GM12878 (cell line): ENCODE measurements around the gene RALGDS.

Experiments used
- ATF2 ChIP-seq: IDR thresholded peaks from 2 replicates; pipeline ENCODE4 v1.6.1; 2012; ENCODE audit warnings: low read length, inconsistent platforms
- HDAC2 ChIP-seq: fragments of 200-600 bp; sonication (generic); IDR thresholded peaks from 2 replicates; pipeline ENCODE4 v1.6.1; 2017
- NFYB ChIP-seq: IDR thresholded peaks from 2 replicates; pipeline ENCODE4 v1.6.1; 2011; ENCODE audit warnings: low read depth, mild to moderate bottlenecking, low read length, improper control_type of control experiment, moderate library complexity; ENCODE audit not compliant: insufficient read depth
- TBL1XR1 ChIP-seq: IDR thresholded peaks from 2 replicates; pipeline ENCODE4 v1.6.1; 2012; ENCODE audit warnings: low read depth, low read length, improper control_type of control experiment
- TCF12 ChIP-seq: IDR thresholded peaks from 2 replicates; pipeline ENCODE4 v1.6.1; 2011; ENCODE audit warnings: low read depth, mild to moderate bottlenecking, low read length
- TF ChIP-seq, protein P1 (sequence below): IDR thresholded peaks from 2 replicates; pipeline ENCODE4 v1.6.1; 2012; ENCODE audit warnings: mild to moderate bottlenecking, low read depth, low read length

GRCh38 chr9:133103987-133104505, 17.0 kb downstream of the RALGDS start:
- no peak for TF ChIP-seq ATF2
- TF ChIP-seq, protein P1, sequence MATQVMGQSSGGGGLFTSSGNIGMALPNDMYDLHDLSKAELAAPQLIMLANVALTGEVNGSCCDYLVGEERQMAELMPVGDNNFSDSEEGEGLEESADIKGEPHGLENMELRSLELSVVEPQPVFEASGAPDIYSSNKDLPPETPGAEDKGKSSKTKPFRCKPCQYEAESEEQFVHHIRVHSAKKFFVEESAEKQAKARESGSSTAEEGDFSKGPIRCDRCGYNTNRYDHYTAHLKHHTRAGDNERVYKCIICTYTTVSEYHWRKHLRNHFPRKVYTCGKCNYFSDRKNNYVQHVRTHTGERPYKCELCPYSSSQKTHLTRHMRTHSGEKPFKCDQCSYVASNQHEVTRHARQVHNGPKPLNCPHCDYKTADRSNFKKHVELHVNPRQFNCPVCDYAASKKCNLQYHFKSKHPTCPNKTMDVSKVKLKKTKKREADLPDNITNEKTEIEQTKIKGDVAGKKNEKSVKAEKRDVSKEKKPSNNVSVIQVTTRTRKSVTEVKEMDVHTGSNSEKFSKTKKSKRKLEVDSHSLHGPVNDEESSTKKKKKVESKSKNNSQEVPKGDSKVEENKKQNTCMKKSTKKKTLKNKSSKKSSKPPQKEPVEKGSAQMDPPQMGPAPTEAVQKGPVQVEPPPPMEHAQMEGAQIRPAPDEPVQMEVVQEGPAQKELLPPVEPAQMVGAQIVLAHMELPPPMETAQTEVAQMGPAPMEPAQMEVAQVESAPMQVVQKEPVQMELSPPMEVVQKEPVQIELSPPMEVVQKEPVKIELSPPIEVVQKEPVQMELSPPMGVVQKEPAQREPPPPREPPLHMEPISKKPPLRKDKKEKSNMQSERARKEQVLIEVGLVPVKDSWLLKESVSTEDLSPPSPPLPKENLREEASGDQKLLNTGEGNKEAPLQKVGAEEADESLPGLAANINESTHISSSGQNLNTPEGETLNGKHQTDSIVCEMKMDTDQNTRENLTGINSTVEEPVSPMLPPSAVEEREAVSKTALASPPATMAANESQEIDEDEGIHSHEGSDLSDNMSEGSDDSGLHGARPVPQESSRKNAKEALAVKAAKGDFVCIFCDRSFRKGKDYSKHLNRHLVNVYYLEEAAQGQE: no peak
- TF ChIP-seq TBL1XR1: no peak
- no peak for TF ChIP-seq NFYB
- TF ChIP-seq HDAC2: no peak
- no peak for TF ChIP-seq TCF12
